Transverse colon (tissue), 3 donors: ENCODE data around the gene CACNA2D1.

ENCODE experiments used
- POLR2A ChIP-seq: fragments of 450-650 bp; IDR thresholded peaks from one replicate; pipeline ENCODE4 v1.6.1; 2016; ENCODE audit warnings: antibody characterized with exemption, mild to moderate bottlenecking, moderate library complexity
- TF ChIP-seq, protein P1 (sequence below), 5 experiments: fragments of 200-600 bp in 3 of 5; fragments of 450-650 bp in 2 of 5; sonication (generic) in 3 of 5; IDR thresholded peaks; 1 replicate in 2 of 5; 2 replicates in 3 of 5; pipeline ENCODE4 v1.5.1; 2016 to 2017; ENCODE audit warnings: antibody characterized with exemption in 5 of 5, inconsistent platforms in 3 of 5, mild to moderate bottlenecking in 2 of 5, moderate library complexity in 1 of 5

- TF ChIP-seq, protein P1, sequence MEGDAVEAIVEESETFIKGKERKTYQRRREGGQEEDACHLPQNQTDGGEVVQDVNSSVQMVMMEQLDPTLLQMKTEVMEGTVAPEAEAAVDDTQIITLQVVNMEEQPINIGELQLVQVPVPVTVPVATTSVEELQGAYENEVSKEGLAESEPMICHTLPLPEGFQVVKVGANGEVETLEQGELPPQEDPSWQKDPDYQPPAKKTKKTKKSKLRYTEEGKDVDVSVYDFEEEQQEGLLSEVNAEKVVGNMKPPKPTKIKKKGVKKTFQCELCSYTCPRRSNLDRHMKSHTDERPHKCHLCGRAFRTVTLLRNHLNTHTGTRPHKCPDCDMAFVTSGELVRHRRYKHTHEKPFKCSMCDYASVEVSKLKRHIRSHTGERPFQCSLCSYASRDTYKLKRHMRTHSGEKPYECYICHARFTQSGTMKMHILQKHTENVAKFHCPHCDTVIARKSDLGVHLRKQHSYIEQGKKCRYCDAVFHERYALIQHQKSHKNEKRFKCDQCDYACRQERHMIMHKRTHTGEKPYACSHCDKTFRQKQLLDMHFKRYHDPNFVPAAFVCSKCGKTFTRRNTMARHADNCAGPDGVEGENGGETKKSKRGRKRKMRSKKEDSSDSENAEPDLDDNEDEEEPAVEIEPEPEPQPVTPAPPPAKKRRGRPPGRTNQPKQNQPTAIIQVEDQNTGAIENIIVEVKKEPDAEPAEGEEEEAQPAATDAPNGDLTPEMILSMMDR (IDR thresholded peaks at IDR 0.05) = no peak
- no peak for TF ChIP-seq POLR2A
Observed at GRCh38 chr7:82049891-82050533, 393.6 kb downstream of the CACNA2D1 start.
